ENCODE measurements around the gene CSTPP1.

Gene CSTPP1

GRCh38 chr11:47137476-47137875, 200.9 kb downstream of the CSTPP1 start:
- no peak for DNase-seq

- DNase-seq = no peak
Measured at GRCh38 chr11:47139878-47140277, 203.3 kb downstream of the CSTPP1 start.

- no peak for DNase-seq
Measured at GRCh38 chr11:47143322-47143721, 206.8 kb downstream of the CSTPP1 start.

GRCh38 chr11:47144541-47144940, 208.0 kb downstream of the CSTPP1 start:
- no peak for DNase-seq

- no peak for DNase-seq
Measured at GRCh38 chr11:47147250-47147649, 210.7 kb downstream of the CSTPP1 start.

- no peak for DNase-seq
Measured at GRCh38 chr11:47147681-47148080, 211.1 kb downstream of the CSTPP1 start.

GRCh38 chr11:47148270-47148669, 211.7 kb downstream of the CSTPP1 start:
- DNase-seq = no peak

- DNase-seq = no peak
Measured at GRCh38 chr11:47148903-47149531, 212.5 kb downstream of the CSTPP1 start.

- no peak for DNase-seq
Measured at GRCh38 chr11:47149782-47150181, 213.2 kb downstream of the CSTPP1 start.

- peak; percentile 24 to 47 (median 36) for DNase-seq
Measured at GRCh38 chr11:47152126-47152952, 215.8 kb downstream of the CSTPP1 start.

- peak; percentile 77 to 85 (median 82) for DNase-seq
Measured at GRCh38 chr11:47152953-47153950, 216.7 kb downstream of the CSTPP1 start.

- no peak for DNase-seq
Measured at GRCh38 chr11:47154616-47155570, 218.3 kb downstream of the CSTPP1 start.

- DNase-seq = no peak
Measured at GRCh38 chr11:47155879-47156278, 219.3 kb downstream of the CSTPP1 start.

- DNase-seq = no peak
Measured at GRCh38 chr11:47156333-47156732, 219.8 kb downstream of the CSTPP1 start.

GRCh38 chr11:47156951-47157350, 220.4 kb downstream of the CSTPP1 start:
- DNase-seq = no peak

- no peak for DNase-seq
Measured at GRCh38 chr11:47157805-47158204, 221.2 kb downstream of the CSTPP1 start.

GRCh38 chr11:47158242-47158641, 221.7 kb downstream of the CSTPP1 start:
- peak in 1 of 4 experiments; percentile 22 for DNase-seq

- no peak for DNase-seq
Measured at GRCh38 chr11:47160753-47161133, 224.2 kb downstream of the CSTPP1 start.

- DNase-seq = peak; percentile 77 to 84 (median 80)
Measured at GRCh38 chr11:47161134-47161854, 224.7 kb downstream of the CSTPP1 start.

- no peak for DNase-seq
Measured at GRCh38 chr11:47161890-47162289, 225.3 kb downstream of the CSTPP1 start.

GRCh38 chr11:47162426-47162825, 225.9 kb downstream of the CSTPP1 start:
- DNase-seq = no peak

All from suppressor macrophage (primary cell).